ENCODE measurements around the gene RBM28. TPM values are rescaled to one million over a fixed set of nuclear protein-coding genes. Genes with fewer than 3 reads are reported as not detected.

RBM28 gene
- total RNA-seq, 1 donor from 2014 or later = 40.2 TPM

DNA sequence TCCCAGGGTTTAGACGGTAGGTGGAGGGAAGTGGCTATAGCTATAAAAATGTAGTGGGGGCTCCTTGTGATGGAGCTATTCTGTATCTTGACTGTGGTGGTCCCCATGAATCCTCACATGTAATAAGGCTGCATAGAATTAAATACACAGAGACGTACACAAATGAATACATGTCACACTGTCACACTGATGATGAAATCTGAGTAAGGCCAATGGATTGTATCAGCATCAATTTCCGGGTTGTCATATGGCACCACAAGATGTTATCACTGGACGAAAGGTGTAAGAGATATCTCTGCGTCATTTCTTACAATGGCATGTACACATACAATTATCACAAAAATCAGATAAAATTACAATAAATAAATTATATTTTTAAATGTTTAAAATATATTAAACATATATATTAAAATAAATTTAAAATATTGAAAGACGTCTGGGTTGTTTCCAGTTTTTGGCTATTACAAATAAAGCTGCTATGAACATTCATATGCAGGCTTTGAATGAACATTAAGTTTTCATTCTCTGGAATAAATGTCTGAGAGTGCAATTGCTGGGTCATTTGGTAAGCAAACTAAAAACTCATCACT lies 64.5 kb downstream of the RBM28 start:
- H3K27me3 Mint-ChIP-seq (ENCODE audit: low read depth, unreplicated experiment) = peaks cover 25% of the 10 kb centered on the region
- H3K4me2 ChIP-seq (ENCODE audit: low read length) = no peak overlapping the region
- H3K27ac Mint-ChIP-seq (ENCODE audit: unreplicated experiment) = no peak overlapping the region
- no peaks in the 10 kb centered on the region for H3K36me3 ChIP-seq (ENCODE audit: insufficient read depth, low read length)
- H3K9me3 ChIP-seq (ENCODE audit: insufficient read depth, low read depth, low read length) = peaks cover 2% of the 10 kb centered on the region
- H3K27ac ChIP-seq (ENCODE audit: low read depth, low read length) = no peak overlapping the region
- H3K79me2 ChIP-seq (ENCODE audit: insufficient read depth, low read length) = no peaks in the 10 kb centered on the region
- no peaks in the 10 kb centered on the region for H3K4me1 Mint-ChIP-seq (ENCODE audit: low read depth, unreplicated experiment)
- peaks cover 25% of the 10 kb centered on the region for H3K9me3 Mint-ChIP-seq (ENCODE audit: unreplicated experiment)
- FAIRE-seq (no peak), DNase-seq (ENCODE audit: low read depth) (no peak)
- H3K4me3 Mint-ChIP-seq (ENCODE audit: unreplicated experiment) = no peak overlapping the region
- no peaks in the 10 kb centered on the region for H3K4me1 ChIP-seq (ENCODE audit: insufficient read depth, low read length)
- TF ChIP-seq, protein P1, sequence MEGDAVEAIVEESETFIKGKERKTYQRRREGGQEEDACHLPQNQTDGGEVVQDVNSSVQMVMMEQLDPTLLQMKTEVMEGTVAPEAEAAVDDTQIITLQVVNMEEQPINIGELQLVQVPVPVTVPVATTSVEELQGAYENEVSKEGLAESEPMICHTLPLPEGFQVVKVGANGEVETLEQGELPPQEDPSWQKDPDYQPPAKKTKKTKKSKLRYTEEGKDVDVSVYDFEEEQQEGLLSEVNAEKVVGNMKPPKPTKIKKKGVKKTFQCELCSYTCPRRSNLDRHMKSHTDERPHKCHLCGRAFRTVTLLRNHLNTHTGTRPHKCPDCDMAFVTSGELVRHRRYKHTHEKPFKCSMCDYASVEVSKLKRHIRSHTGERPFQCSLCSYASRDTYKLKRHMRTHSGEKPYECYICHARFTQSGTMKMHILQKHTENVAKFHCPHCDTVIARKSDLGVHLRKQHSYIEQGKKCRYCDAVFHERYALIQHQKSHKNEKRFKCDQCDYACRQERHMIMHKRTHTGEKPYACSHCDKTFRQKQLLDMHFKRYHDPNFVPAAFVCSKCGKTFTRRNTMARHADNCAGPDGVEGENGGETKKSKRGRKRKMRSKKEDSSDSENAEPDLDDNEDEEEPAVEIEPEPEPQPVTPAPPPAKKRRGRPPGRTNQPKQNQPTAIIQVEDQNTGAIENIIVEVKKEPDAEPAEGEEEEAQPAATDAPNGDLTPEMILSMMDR (IDR thresholded peaks at IDR 0.05; ENCODE audit: insufficient read depth, low read depth, low read length) = no peak
- TF ChIP-seq EZH2 (IDR thresholded peaks at IDR 0.05; ENCODE audit: insufficient read depth, low read length) = no peak
- H4K20me1 ChIP-seq (ENCODE audit: insufficient read depth, low read length) = no peaks in the 10 kb centered on the region
- H3K27me3 ChIP-seq (ENCODE audit: insufficient read depth, low read length) = peaks cover 3% of the 10 kb centered on the region
- H3K4me3 ChIP-seq (ENCODE audit: insufficient read depth, low read depth, low read length) = no peak overlapping the region
- H3K36me3 Mint-ChIP-seq (ENCODE audit: low read depth, unreplicated experiment) = peaks cover 13% of the 10 kb centered on the region
- no peak overlapping the region for H2AFZ ChIP-seq (ENCODE audit: low read depth, low read length)
- no peak overlapping the region for H3K9ac ChIP-seq (ENCODE audit: low read length)

- no peak overlapping the region for H2AFZ ChIP-seq (ENCODE audit: low read depth, low read length)
- no peaks in the 10 kb centered on the region for H3K36me3 ChIP-seq (ENCODE audit: insufficient read depth, low read length)
- no peak overlapping the region for H3K9ac ChIP-seq (ENCODE audit: low read length)
- Mint-ChIP-seq H3K36me3 (ENCODE audit: low read depth, unreplicated experiment) (peaks cover 13% of the 10 kb centered on the region), H3K27ac (ENCODE audit: unreplicated experiment) (no peak overlapping the region), H3K4me3 (ENCODE audit: unreplicated experiment) (no peak overlapping the region), H3K27me3 (ENCODE audit: low read depth, unreplicated experiment) (peaks cover 26% of the 10 kb centered on the region), H3K4me1 (ENCODE audit: low read depth, unreplicated experiment) (no peaks in the 10 kb centered on the region), H3K9me3 (ENCODE audit: unreplicated experiment) (peaks cover 25% of the 10 kb centered on the region)
- TF ChIP-seq EZH2 (IDR thresholded peaks at IDR 0.05; ENCODE audit: insufficient read depth, low read length) = no peak
- TF ChIP-seq, protein P1 (IDR thresholded peaks at IDR 0.05; ENCODE audit: insufficient read depth, low read depth, low read length) = no peak
- H3K9me3 ChIP-seq (ENCODE audit: insufficient read depth, low read depth, low read length) = peaks cover 2% of the 10 kb centered on the region
- no peak for FAIRE-seq
- DNase-seq (ENCODE audit: low read depth) = no peak
- no peak overlapping the region for H3K27ac ChIP-seq (ENCODE audit: low read depth, low read length)
- no peaks in the 10 kb centered on the region for H3K4me1 ChIP-seq (ENCODE audit: insufficient read depth, low read length)
- H4K20me1 ChIP-seq (ENCODE audit: insufficient read depth, low read length) = no peaks in the 10 kb centered on the region
- H3K27me3 ChIP-seq (ENCODE audit: insufficient read depth, low read length) = peaks cover 6% of the 10 kb centered on the region
- no peak overlapping the region for H3K4me2 ChIP-seq (ENCODE audit: low read length)
- no peak overlapping the region for H3K4me3 ChIP-seq (ENCODE audit: insufficient read depth, low read depth, low read length)
- no peaks in the 10 kb centered on the region for H3K79me2 ChIP-seq (ENCODE audit: insufficient read depth, low read length)
These were observed 65.3 kb downstream of the RBM28 start for GRCh38 chr7:128278366-128278765.

GRCh38 chr7:128275681-128276080 lies 68.0 kb downstream of the RBM28 start:
- Histone ChIP-seq H3K4me1 (ENCODE audit: insufficient read depth, low read length) (no peaks in the 10 kb centered on the region), H3K4me3 (ENCODE audit: insufficient read depth, low read depth, low read length) (no peak overlapping the region), H3K4me2 (ENCODE audit: low read length) (no peak overlapping the region), H3K27ac (ENCODE audit: low read depth, low read length) (no peak overlapping the region), H3K79me2 (ENCODE audit: insufficient read depth, low read length) (no peaks in the 10 kb centered on the region), H3K27me3 (ENCODE audit: insufficient read depth, low read length) (peaks cover 31% of the 10 kb centered on the region), H2AFZ (ENCODE audit: low read depth, low read length) (no peak overlapping the region), H3K9ac (ENCODE audit: low read length) (no peak overlapping the region), H4K20me1 (ENCODE audit: insufficient read depth, low read length) (no peaks in the 10 kb centered on the region), H3K36me3 (ENCODE audit: insufficient read depth, low read length) (no peaks in the 10 kb centered on the region), H3K9me3 (ENCODE audit: insufficient read depth, low read depth, low read length) (peaks cover 2% of the 10 kb centered on the region)
- no peak overlapping the region for H3K27ac Mint-ChIP-seq (ENCODE audit: unreplicated experiment)
- H3K9me3 Mint-ChIP-seq (ENCODE audit: unreplicated experiment) = peaks cover 13% of the 10 kb centered on the region
- no peak overlapping the region for H3K4me3 Mint-ChIP-seq (ENCODE audit: unreplicated experiment)
- FAIRE-seq (no peak), DNase-seq (ENCODE audit: low read depth) (no peak)
- peaks cover 20% of the 10 kb centered on the region for H3K27me3 Mint-ChIP-seq (ENCODE audit: low read depth, unreplicated experiment)
- peaks cover 6% of the 10 kb centered on the region for H3K36me3 Mint-ChIP-seq (ENCODE audit: low read depth, unreplicated experiment)
- no peaks in the 10 kb centered on the region for H3K4me1 Mint-ChIP-seq (ENCODE audit: low read depth, unreplicated experiment)
- no peak for TF ChIP-seq EZH2 (IDR thresholded peaks at IDR 0.05; ENCODE audit: insufficient read depth, low read length)
- TF ChIP-seq, protein P1 (IDR thresholded peaks at IDR 0.05; ENCODE audit: insufficient read depth, low read depth, low read length) = no peak

Data from astrocyte (in vitro differentiated cells and primary cell).